Measurements from ENCODE around the gene MGAT5.

DNA sequence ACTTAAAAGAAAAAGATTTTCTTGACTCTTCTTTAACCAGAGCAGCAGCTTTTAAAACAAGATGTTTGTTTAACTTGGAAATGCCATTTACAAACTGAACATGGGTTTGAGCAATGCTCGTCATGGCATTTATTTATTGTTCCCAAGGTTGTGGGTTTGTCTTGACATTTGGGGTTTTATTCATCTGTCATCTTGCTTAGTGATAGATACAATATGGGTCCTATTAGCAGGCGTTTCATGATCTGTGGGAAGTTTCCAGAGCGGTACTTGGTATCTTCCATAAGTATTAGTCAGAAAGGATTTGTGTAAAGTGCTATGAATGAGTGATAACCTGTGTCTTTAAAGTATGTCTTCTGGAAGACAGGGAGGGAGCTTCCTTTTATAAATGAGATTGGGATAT, 29.9 kb upstream of the MGAT5 start:
- no peak for TF ChIP-seq POLR2A (IDR thresholded peaks at IDR 0.05)
- TF ChIP-seq, protein P1, sequence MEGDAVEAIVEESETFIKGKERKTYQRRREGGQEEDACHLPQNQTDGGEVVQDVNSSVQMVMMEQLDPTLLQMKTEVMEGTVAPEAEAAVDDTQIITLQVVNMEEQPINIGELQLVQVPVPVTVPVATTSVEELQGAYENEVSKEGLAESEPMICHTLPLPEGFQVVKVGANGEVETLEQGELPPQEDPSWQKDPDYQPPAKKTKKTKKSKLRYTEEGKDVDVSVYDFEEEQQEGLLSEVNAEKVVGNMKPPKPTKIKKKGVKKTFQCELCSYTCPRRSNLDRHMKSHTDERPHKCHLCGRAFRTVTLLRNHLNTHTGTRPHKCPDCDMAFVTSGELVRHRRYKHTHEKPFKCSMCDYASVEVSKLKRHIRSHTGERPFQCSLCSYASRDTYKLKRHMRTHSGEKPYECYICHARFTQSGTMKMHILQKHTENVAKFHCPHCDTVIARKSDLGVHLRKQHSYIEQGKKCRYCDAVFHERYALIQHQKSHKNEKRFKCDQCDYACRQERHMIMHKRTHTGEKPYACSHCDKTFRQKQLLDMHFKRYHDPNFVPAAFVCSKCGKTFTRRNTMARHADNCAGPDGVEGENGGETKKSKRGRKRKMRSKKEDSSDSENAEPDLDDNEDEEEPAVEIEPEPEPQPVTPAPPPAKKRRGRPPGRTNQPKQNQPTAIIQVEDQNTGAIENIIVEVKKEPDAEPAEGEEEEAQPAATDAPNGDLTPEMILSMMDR (IDR thresholded peaks at IDR 0.05) = no peak
